GM18858 (cell line): ENCODE results near the gene USP17L25.
"Not testable (repeated sequence)": the region's sequence is repeated elsewhere in the genome, so short reads cannot be mapped to it uniquely, and the experiment has no call there.

ENCODE experiments used
- ATAC-seq: cut with Tn5 transposase; IDR thresholded peaks from one replicate; pipeline ENCODE4 v1.9.1; 2021; ENCODE audit not compliant: unreplicated experiment

USP17L25 gene, protein sequence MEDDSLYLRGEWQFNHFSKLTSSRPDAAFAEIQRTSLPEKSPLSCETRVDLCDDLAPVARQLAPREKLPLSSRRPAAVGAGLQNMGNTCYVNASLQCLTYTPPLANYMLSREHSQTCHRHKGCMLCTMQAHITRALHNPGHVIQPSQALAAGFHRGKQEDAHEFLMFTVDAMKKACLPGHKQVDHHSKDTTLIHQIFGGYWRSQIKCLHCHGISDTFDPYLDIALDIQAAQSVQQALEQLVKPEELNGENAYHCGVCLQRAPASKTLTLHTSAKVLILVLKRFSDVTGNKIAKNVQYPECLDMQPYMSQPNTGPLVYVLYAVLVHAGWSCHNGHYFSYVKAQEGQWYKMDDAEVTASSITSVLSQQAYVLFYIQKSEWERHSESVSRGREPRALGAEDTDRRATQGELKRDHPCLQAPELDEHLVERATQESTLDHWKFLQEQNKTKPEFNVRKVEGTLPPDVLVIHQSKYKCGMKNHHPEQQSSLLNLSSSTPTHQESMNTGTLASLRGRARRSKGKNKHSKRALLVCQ

DNA sequence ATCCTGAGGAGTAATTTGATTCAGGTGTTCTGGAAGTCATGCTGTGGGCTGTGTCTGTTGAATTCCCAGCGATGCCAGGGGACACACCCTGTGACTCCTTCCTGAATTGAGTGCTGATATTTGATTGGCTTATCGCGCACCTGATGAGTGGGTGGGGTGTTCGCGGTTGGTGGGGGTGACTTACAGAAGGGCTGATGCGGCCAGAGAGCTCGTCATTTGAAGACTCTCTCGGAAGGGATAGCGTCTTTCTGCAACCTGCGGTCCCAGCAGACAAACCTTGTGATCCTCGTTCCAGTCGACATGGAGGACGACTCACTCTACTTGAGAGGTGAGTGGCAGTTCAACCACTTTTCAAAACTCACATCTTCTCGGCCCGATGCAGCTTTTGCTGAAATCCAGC is at the start of gene USP17L25:
Gene USP17L25, plus strand, starts transcription at position 301 of the 400 bp plus-strand sequence. Its CDS starts 0 bp downstream, at position 301.
- ATAC-seq = not testable (repeated sequence)

DNA sequence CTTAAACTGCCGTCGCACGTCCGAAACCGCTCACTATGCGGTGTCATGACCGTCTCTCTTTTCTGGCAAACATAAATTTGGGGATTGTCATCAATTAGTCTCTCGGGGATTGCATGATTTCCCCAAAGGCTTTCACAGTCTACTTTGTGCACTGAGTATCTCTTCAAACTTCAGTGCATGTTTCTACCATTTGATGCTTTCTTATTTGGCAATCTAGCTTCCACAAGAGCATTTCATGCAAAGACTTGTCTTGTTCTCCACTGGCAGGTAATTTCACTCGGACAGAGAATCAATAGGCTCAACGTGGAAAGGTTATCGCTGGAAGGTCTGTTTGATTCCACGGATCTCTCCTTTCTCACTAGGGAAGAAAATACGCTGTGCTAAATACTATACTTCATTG is 5.5 kb upstream of the USP17L25 start:
- not testable (repeated sequence) for ATAC-seq

DNA sequence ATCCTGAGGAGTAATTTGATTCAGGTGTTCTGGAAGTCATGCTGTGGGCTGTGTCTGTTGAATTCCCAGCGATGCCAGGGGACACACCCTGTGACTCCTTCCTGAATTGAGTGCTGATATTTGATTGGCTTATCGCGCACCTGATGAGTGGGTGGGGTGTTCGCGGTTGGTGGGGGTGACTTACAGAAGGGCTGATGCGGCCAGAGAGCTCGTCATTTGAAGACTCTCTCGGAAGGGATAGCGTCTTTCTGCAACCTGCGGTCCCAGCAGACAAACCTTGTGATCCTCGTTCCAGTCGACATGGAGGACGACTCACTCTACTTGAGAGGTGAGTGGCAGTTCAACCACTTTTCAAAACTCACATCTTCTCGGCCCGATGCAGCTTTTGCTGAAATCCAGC is 4.8 kb upstream of the USP17L25 start, which contains the start of gene USP17L24:
Gene USP17L24, plus strand, starts transcription at position 301 of the 400 bp plus-strand sequence. Its CDS starts 0 bp downstream, at position 301.
- ATAC-seq = not testable (repeated sequence)

DNA sequence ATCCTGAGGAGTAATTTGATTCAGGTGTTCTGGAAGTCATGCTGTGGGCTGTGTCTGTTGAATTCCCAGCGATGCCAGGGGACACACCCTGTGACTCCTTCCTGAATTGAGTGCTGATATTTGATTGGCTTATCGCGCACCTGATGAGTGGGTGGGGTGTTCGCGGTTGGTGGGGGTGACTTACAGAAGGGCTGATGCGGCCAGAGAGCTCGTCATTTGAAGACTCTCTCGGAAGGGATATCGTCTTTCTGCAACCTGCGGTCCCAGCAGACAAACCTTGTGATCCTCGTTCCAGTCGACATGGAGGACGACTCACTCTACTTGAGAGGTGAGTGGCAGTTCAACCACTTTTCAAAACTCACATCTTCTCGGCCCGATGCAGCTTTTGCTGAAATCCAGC is 4.6 kb downstream of the USP17L25 start, which contains the start of gene USP17L26:
Gene USP17L26, plus strand, starts transcription at position 301 of the 400 bp plus-strand sequence. Its CDS starts 0 bp downstream, at position 301.
- not testable (repeated sequence) for ATAC-seq

DNA sequence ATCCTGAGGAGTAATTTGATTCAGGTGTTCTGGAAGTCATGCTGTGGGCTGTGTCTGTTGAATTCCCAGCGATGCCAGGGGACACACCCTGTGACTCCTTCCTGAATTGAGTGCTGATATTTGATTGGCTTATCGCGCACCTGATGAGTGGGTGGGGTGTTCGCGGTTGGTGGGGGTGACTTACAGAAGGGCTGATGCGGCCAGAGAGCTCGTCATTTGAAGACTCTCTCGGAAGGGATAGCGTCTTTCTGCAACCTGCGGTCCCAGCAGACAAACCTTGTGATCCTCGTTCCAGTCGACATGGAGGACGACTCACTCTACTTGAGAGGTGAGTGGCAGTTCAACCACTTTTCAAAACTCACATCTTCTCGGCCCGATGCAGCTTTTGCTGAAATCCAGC is 9.4 kb downstream of the USP17L25 start, which contains the start of gene USP17L5:
Gene USP17L5, plus strand, starts transcription at position 301 of the 400 bp plus-strand sequence. Its CDS starts 0 bp downstream, at position 301.
- ATAC-seq = not testable (repeated sequence)

- not testable (repeated sequence) for ATAC-seq
These were observed 14.1 kb downstream of the USP17L25 start, which contains the start of gene USP17L27 for GRCh38 chr4:9343848-9344247. Gene USP17L27 (plus strand): TSS chr4:9344148. CDS start chr4:9344148, 0 bp downstream.

DNA sequence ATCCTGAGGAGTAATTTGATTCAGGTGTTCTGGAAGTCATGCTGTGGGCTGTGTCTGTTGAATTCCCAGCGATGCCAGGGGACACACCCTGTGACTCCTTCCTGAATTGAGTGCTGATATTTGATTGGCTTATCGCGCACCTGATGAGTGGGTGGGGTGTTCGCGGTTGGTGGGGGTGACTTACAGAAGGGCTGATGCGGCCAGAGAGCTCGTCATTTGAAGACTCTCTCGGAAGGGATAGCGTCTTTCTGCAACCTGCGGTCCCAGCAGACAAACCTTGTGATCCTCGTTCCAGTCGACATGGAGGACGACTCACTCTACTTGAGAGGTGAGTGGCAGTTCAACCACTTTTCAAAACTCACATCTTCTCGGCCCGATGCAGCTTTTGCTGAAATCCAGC is 18.9 kb downstream of the USP17L25 start, which contains the start of gene USP17L28:
Gene USP17L28, plus strand, starts transcription at position 301 of the 400 bp plus-strand sequence. Its CDS starts 0 bp downstream, at position 301.
- ATAC-seq = not testable (repeated sequence)

DNA sequence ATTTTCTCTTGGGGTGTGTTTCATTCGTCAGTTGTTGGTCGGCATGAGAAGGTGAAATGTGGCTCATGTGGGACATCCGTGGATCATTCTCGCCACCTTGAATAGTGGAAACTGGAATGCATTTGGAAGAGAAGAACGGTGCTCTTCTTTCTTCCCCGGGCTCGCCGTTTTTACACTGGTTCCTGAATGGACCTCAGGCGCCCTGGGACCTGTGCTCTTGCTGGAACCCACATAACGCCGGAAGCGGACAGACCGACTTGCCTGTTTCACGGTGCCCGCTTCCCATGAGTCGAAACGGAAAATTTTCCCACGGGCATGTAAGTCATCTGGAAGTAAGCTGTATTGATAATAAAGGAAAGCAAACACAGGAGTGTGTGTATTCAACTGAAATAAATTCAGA is 21.2 kb downstream of the USP17L25 start:
- ATAC-seq = not testable (repeated sequence)

DNA sequence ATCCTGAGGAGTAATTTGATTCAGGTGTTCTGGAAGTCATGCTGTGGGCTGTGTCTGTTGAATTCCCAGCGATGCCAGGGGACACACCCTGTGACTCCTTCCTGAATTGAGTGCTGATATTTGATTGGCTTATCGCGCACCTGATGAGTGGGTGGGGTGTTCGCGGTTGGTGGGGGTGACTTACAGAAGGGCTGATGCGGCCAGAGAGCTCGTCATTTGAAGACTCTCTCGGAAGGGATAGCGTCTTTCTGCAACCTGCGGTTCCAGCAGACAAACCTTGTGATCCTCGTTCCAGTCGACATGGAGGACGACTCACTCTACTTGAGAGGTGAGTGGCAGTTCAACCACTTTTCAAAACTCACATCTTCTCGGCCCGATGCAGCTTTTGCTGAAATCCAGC is 23.6 kb downstream of the USP17L25 start, which contains the start of gene USP17L29:
Gene USP17L29, plus strand, starts transcription at position 301 of the 400 bp plus-strand sequence. Its CDS starts 0 bp downstream, at position 301.
- not testable (repeated sequence) for ATAC-seq

- ATAC-seq = not testable (repeated sequence)
These were observed 33.1 kb downstream of the USP17L25 start, which contains the start of gene USP17L30 for GRCh38 chr4:9362829-9363228. Gene USP17L30 (plus strand): TSS chr4:9363129. CDS start chr4:9363129, 0 bp downstream.

DNA sequence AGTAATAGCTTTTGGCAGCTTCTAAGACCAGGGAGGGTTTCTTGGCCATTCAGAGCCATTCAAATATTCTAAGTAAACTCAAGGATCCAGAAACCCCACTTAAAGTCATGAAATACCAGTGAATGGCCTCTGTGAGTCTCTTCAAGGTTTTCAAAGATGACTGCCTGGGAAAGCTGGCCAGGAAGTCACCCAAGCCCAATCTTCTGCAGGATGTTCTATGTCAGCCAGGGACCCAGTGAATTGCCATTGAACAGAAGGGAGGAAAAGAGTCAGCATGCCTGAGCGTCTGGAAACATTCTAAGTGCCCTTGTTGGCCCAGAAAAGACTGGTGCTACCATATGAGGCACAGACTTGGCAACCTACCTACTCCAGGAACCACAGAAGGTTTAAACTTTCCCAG is 50.2 kb downstream of the USP17L25 start:
- ATAC-seq = not testable (repeated sequence)
